Measurements from ENCODE around the gene CRMP1. TPM values are rescaled to one million over a fixed set of nuclear protein-coding genes. Genes with fewer than 3 reads are reported as not detected.

Gene CRMP1
- polyA plus RNA-seq, 1 donor (not counting 4 experiments of a cell fraction or from before 2014, with no cell fraction given), result 0.03 TPM

DNA sequence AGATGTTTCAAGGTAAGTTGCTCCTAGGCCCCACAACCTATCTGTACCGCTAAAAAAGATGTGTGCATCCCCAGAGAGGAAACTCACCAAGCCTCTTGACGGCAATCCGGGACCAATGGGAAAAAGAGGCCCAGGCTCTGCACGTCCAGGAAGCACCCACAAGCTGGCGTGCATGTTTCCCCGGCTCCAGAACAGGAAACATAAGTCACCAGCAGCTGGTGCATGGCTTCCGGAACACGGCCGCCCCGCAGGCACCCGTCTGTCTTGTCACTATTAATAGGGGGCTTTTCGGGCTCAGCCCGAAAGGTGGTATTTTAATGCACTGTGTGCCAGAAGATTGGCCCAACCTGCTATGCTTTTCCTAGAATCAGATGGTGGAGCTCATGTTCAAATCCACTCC, 22.2 kb downstream of the CRMP1 start:
- dilution Hi-C loops (cut with MboI; ENCODE audit: extremely low pct_ligation_motif_present, low sequenced_read_pairs), result no loop called here
- Histone ChIP-seq H3K9me3 (ENCODE audit: control insufficient read depth, low read depth, low read length) (no peaks in the 10 kb centered on the region), H3K4me3 (ENCODE audit: control insufficient read depth in 2 of 3, extremely low read depth in 1 of 3, insufficient read depth in 2 of 3, low read depth in 1 of 3, low read length in 3 of 3) (no peak overlapping the region), H3K9me1 (ENCODE audit: control insufficient read depth, extremely low read depth, insufficient read depth, low read length) (no peaks in the 10 kb centered on the region), H3K9ac (ENCODE audit: control insufficient read depth, extremely low read depth, insufficient read depth, low read length) (no peak overlapping the region), H3K79me2 (ENCODE audit: control insufficient read depth, insufficient read depth, low read length) (no peaks in the 10 kb centered on the region), H3K4me1 (ENCODE audit: control insufficient read depth, extremely low read depth, insufficient read depth, low read length) (no peaks in the 10 kb centered on the region), H3K4me2 (ENCODE audit: control insufficient read depth, extremely low read depth, insufficient read depth, low read depth, low read length) (no peak overlapping the region), H3K36me3 (ENCODE audit: control insufficient read depth in 2 of 2, extremely low read depth in 1 of 2, insufficient read depth in 2 of 2, low read length in 2 of 2) (no peaks in the 10 kb centered on the region), H4K20me1 (ENCODE audit: control insufficient read depth, extremely low read depth, insufficient read depth, low read length) (no peaks in the 10 kb centered on the region), H3K27me3 (ENCODE audit: control insufficient read depth, extremely low read depth, insufficient read depth, low read length) (peaks cover 3% of the 10 kb centered on the region), H2AFZ (ENCODE audit: control insufficient read depth, low read length) (no peak overlapping the region), H3K27ac (ENCODE audit: control insufficient read depth, insufficient read depth, low read length) (no peak overlapping the region)
- FAIRE-seq (no peak), DNase-seq (ENCODE audit: low read depth, low spot score) (no peak)
- no peak for TF ChIP-seq EZH2 (IDR thresholded peaks at IDR 0.05; ENCODE audit: low read length)
- TF ChIP-seq, protein P1, sequence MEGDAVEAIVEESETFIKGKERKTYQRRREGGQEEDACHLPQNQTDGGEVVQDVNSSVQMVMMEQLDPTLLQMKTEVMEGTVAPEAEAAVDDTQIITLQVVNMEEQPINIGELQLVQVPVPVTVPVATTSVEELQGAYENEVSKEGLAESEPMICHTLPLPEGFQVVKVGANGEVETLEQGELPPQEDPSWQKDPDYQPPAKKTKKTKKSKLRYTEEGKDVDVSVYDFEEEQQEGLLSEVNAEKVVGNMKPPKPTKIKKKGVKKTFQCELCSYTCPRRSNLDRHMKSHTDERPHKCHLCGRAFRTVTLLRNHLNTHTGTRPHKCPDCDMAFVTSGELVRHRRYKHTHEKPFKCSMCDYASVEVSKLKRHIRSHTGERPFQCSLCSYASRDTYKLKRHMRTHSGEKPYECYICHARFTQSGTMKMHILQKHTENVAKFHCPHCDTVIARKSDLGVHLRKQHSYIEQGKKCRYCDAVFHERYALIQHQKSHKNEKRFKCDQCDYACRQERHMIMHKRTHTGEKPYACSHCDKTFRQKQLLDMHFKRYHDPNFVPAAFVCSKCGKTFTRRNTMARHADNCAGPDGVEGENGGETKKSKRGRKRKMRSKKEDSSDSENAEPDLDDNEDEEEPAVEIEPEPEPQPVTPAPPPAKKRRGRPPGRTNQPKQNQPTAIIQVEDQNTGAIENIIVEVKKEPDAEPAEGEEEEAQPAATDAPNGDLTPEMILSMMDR (optimal IDR thresholded peaks at IDR 0.05 in 1 of 3, IDR thresholded peaks at IDR 0.05 in 1 of 3, conservative IDR thresholded peaks at IDR 0.05 in 1 of 3; ENCODE audit: extremely low read depth in 1 of 3, insufficient read depth in 2 of 3, low read length in 3 of 3), result no peak

DNA sequence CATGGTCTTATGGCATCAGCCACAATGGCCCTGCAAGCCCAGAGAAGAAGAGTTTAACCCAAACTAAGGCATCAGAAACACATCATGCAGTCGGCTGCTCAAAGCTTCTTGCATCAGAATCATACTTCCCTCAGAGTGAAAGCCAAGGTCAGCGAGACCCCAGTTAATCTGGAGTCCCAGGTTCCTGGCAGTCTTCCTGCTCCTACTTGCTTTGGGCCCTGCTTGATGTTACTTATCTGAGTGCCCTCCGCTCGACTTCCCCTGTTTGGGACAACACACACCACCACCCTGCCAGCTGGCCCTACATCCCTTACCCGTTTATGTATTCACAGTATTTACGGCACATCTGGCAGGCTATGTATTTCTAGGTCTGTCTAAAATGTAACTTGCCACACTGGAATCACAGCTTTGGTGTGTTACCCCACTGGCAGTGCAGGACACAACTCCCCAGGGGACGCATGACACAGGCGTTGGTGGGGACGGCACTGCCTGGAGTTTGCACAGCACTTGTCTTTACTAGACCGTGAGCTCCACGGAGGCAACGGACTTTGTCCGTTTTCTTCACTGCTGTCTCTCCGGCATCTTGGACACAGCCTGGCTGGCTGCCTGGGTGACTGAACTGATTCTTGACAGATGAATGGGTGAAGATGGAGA, 22.8 kb downstream of the CRMP1 start:
- Histone ChIP-seq H3K9me3 (ENCODE audit: control insufficient read depth, low read depth, low read length) (no peaks in the 10 kb centered on the region), H3K36me3 (ENCODE audit: control insufficient read depth in 2 of 2, extremely low read depth in 1 of 2, insufficient read depth in 2 of 2, low read length in 2 of 2) (no peaks in the 10 kb centered on the region), H3K9ac (ENCODE audit: control insufficient read depth, extremely low read depth, insufficient read depth, low read length) (no peak overlapping the region), H3K27ac (ENCODE audit: control insufficient read depth, insufficient read depth, low read length) (no peak overlapping the region), H3K4me1 (ENCODE audit: control insufficient read depth, extremely low read depth, insufficient read depth, low read length) (no peaks in the 10 kb centered on the region), H3K4me3 (ENCODE audit: control insufficient read depth in 2 of 3, extremely low read depth in 1 of 3, insufficient read depth in 2 of 3, low read depth in 1 of 3, low read length in 3 of 3) (no peak overlapping the region), H3K4me2 (ENCODE audit: control insufficient read depth, extremely low read depth, insufficient read depth, low read depth, low read length) (no peak overlapping the region), H3K27me3 (ENCODE audit: control insufficient read depth, extremely low read depth, insufficient read depth, low read length) (peaks cover 3% of the 10 kb centered on the region), H3K9me1 (ENCODE audit: control insufficient read depth, extremely low read depth, insufficient read depth, low read length) (no peaks in the 10 kb centered on the region), H3K79me2 (ENCODE audit: control insufficient read depth, insufficient read depth, low read length) (no peaks in the 10 kb centered on the region), H4K20me1 (ENCODE audit: control insufficient read depth, extremely low read depth, insufficient read depth, low read length) (no peaks in the 10 kb centered on the region), H2AFZ (ENCODE audit: control insufficient read depth, low read length) (no peak overlapping the region)
- dilution Hi-C loops (cut with MboI; ENCODE audit: extremely low pct_ligation_motif_present, low sequenced_read_pairs), result no loop called here
- FAIRE-seq, result no peak
- no peak for TF ChIP-seq EZH2 (IDR thresholded peaks at IDR 0.05; ENCODE audit: low read length)
- TF ChIP-seq, protein P1 (optimal IDR thresholded peaks at IDR 0.05 in 1 of 3, IDR thresholded peaks at IDR 0.05 in 1 of 3, conservative IDR thresholded peaks at IDR 0.05 in 1 of 3; ENCODE audit: extremely low read depth in 1 of 3, insufficient read depth in 2 of 3, low read length in 3 of 3), result no peak
- no peak for DNase-seq (ENCODE audit: low read depth, low spot score)

Measured in keratinocyte (primary cell).